ENCODE measurements around the gene ZNF423. TPM values are rescaled to one million over a fixed set of nuclear protein-coding genes. Genes with fewer than 3 reads are reported as not detected.

ZNF423 gene
- total RNA-seq, 1 donor from 2014 or later = 11.9 TPM

- DNase-seq = no peak
- intact Hi-C loops (cut with DNase I) = no loop called here
Observed at GRCh38 chr16:49478616-49479015, 377.3 kb downstream of the ZNF423 start.

GRCh38 chr16:49478107-49478506 lies 377.8 kb downstream of the ZNF423 start:
- Histone ChIP-seq H3K4me1 (no peaks in the 10 kb centered on the region), H3K4me3 (no peak overlapping the region), H3K27me3 (no peaks in the 10 kb centered on the region), H3K36me3 (no peaks in the 10 kb centered on the region), H3K9me3 (no peaks in the 10 kb centered on the region), H3K27ac (no peak overlapping the region)
- no peak for TF ChIP-seq CTCF (IDR thresholded peaks at IDR 0.05)
- intact Hi-C loops (cut with DNase I) = no loop called here
- DNase-seq (peak; percentile 12), ATAC-seq (no peak)

More at GRCh38 chr16:49478616-49479015, 377.3 kb downstream of the ZNF423 start:
- no peak overlapping the region for H3K4me3 ChIP-seq
- no peak for ATAC-seq
- no peaks in the 10 kb centered on the region for H3K9me3 ChIP-seq
- H3K4me1 ChIP-seq = peaks cover under 1% of the 10 kb centered on the region
- H3K27ac ChIP-seq = no peak overlapping the region
- no peaks in the 10 kb centered on the region for H3K27me3 ChIP-seq
- TF ChIP-seq CTCF (IDR thresholded peaks at IDR 0.05) = no peak
- H3K36me3 ChIP-seq = no peaks in the 10 kb centered on the region

GRCh38 chr16:49477250-49477895 lies 378.5 kb downstream of the ZNF423 start:
- H3K36me3 ChIP-seq = no peaks in the 10 kb centered on the region
- TF ChIP-seq CTCF (IDR thresholded peaks at IDR 0.05) = no peak
- DNase-seq (no peak), ATAC-seq (no peak)
- no peaks in the 10 kb centered on the region for H3K27me3 ChIP-seq
- no peaks in the 10 kb centered on the region for H3K9me3 ChIP-seq
- no peaks in the 10 kb centered on the region for H3K4me1 ChIP-seq
- H3K4me3 ChIP-seq = no peak overlapping the region
- intact Hi-C loops (cut with DNase I) = no loop called here
- no peak overlapping the region for H3K27ac ChIP-seq

DNA sequence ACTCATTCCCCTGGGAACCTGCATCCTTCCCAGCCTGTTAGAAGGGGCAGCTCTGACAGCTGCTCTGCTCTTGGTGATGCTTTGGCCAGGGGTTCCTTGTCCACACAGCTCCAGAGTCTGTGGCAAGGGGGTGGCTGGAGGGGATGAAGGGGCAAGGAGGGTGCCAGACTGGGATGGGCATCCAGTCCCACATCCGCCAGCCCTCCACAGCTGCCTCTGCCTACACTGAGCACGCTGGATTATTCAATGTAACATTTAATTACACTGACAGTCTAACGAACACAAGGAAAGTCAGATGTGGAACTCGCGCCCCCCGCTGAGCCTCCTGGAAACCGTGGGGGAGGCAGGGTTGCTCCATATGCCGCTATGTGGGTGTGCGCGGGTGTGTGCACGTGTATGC lies 381.2 kb downstream of the ZNF423 start:
- intact Hi-C loops (cut with DNase I) = no loop called here
- no peaks in the 10 kb centered on the region for H3K9me3 ChIP-seq
- DNase-seq = peak; percentile 35
- H3K27me3 ChIP-seq = no peaks in the 10 kb centered on the region
- H3K36me3 ChIP-seq = no peaks in the 10 kb centered on the region
- H3K4me3 ChIP-seq = no peak overlapping the region
- TF ChIP-seq CTCF (IDR thresholded peaks at IDR 0.05) = no peak
- H3K4me1 ChIP-seq = no peaks in the 10 kb centered on the region
- no peak for ATAC-seq
- no peak overlapping the region for H3K27ac ChIP-seq

DNA sequence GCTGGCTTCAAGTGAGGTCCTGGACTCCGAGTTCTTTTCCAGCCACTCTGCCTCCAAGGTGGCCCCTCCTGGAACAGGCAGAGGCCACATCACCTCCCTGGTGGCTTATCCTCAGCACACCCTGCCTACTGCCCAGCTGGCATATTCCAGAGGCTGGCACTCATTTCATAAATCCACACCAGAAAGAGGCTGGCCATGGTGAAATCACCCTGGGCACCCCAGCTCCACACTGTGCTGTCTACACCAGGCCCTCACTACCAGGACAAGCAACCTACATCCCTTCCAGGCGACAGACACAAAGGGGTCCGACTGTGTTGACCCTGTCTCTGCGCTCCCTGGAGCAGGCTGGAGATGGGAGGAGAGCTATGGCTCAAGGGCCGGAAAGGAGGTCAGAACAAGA lies 382.1 kb downstream of the ZNF423 start:
- H3K27me3 ChIP-seq = no peaks in the 10 kb centered on the region
- H3K9me3 ChIP-seq = no peaks in the 10 kb centered on the region
- no peak overlapping the region for H3K27ac ChIP-seq
- ATAC-seq = no peak
- no peaks in the 10 kb centered on the region for H3K36me3 ChIP-seq
- intact Hi-C loops (cut with DNase I) = no loop called here
- no peaks in the 10 kb centered on the region for H3K4me1 ChIP-seq
- no peak overlapping the region for H3K4me3 ChIP-seq
- peak; percentile 55 for DNase-seq
- no peak for TF ChIP-seq CTCF (IDR thresholded peaks at IDR 0.05)

DNA sequence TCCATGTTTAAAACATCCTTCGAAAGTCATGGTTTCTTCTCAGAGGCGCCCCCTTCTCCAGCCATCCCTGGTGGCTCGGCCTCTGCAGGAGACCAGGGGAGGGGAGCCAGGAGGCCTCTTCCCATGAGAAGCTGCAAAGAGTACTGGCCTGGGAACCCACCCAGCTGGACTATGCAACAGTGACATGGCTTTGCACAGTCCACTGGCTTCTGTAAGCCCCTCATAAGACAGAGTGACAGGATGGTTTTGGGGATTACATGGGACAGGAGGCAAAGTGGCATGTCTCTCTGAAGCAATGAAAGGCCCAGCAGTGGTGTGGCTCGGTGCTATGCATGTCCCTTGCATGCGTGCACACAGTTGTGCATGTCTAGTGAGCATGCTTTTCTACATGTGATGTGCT lies 382.8 kb downstream of the ZNF423 start:
- no peaks in the 10 kb centered on the region for H3K9me3 ChIP-seq
- no peaks in the 10 kb centered on the region for H3K36me3 ChIP-seq
- DNase-seq = peak; percentile 19
- no peak for ATAC-seq
- no peak overlapping the region for H3K4me3 ChIP-seq
- no peak for TF ChIP-seq CTCF (IDR thresholded peaks at IDR 0.05)
- intact Hi-C loops (cut with DNase I) = no loop called here
- no peaks in the 10 kb centered on the region for H3K4me1 ChIP-seq
- no peak overlapping the region for H3K27ac ChIP-seq
- H3K27me3 ChIP-seq = no peaks in the 10 kb centered on the region
